Measurements from ENCODE around the gene NTN1. TPM values are rescaled to one million over a fixed set of nuclear protein-coding genes. Genes with fewer than 3 reads are reported as not detected.

The NTN1 gene
- total RNA-seq, 1 donor from 2014 or later: 1.1 TPM

GRCh38 chr17:9266697-9267117 is 245.4 kb downstream of the NTN1 start:
- DNase-seq: no peak
- no peak overlapping the region for H3K4me3 Mint-ChIP-seq
- H3K4me1 Mint-ChIP-seq: no peaks in the 10 kb centered on the region
- H3K9me3 Mint-ChIP-seq: peaks cover 4% of the 10 kb centered on the region
- CTCF ChIA-PET: no interaction called here
- intact Hi-C loops (cut with micrococcal nuclease): no loop called here
- peaks cover 16% of the 10 kb centered on the region for H3K36me3 Mint-ChIP-seq (ENCODE audit: low read depth)
- no peaks in the 10 kb centered on the region for H3K27me3 Mint-ChIP-seq
- no peak overlapping the region for H3K27ac Mint-ChIP-seq
- no peak for ATAC-seq (ENCODE audit: low read depth)
- TF ChIP-seq CTCF (IDR thresholded peaks at IDR 0.05): no peak
- POLR2A ChIA-PET: no interaction called here

GRCh38 chr17:9268546-9268945 is 247.2 kb downstream of the NTN1 start:
- no peaks in the 10 kb centered on the region for H3K4me1 Mint-ChIP-seq
- no peak for TF ChIP-seq CTCF (IDR thresholded peaks at IDR 0.05)
- H3K27me3 Mint-ChIP-seq: no peaks in the 10 kb centered on the region
- intact Hi-C loops (cut with micrococcal nuclease): no loop called here
- CTCF ChIA-PET: no interaction called here
- no peak for ATAC-seq (ENCODE audit: low read depth)
- peaks cover 16% of the 10 kb centered on the region for H3K36me3 Mint-ChIP-seq (ENCODE audit: low read depth)
- DNase-seq: no peak
- no peak overlapping the region for H3K4me3 Mint-ChIP-seq
- H3K9me3 Mint-ChIP-seq: peaks cover 4% of the 10 kb centered on the region
- POLR2A ChIA-PET: no interaction called here
- H3K27ac Mint-ChIP-seq: no peak overlapping the region

- Mint-ChIP-seq H3K4me1 (no peaks in the 10 kb centered on the region), H3K9me3 (no peaks in the 10 kb centered on the region), H3K4me3 (no peak overlapping the region), H3K27ac (no peak overlapping the region), H3K27me3 (no peaks in the 10 kb centered on the region), H3K36me3 (ENCODE audit: low read depth) (peaks cover 8% of the 10 kb centered on the region)
- intact Hi-C loops (cut with micrococcal nuclease): no loop called here
- no peak for DNase-seq
- no peak for ATAC-seq (ENCODE audit: low read depth)
- ChIA-PET POLR2A (no interaction called here), CTCF (interaction anchor here (0.7 kb wide), 1 partner anchor 22 kb away, joined by 3 read pairs; no protein-coding TSS in a partner anchor)
- TF ChIP-seq CTCF (IDR thresholded peaks at IDR 0.05): no peak
Measured at GRCh38 chr17:9269350-9270035, 248.2 kb downstream of the NTN1 start.

GRCh38 chr17:9270921-9271320 is 249.6 kb downstream of the NTN1 start:
- Mint-ChIP-seq H3K9me3 (no peaks in the 10 kb centered on the region), H3K27ac (no peak overlapping the region), H3K36me3 (ENCODE audit: low read depth) (peaks cover 4% of the 10 kb centered on the region), H3K27me3 (no peaks in the 10 kb centered on the region), H3K4me3 (no peak overlapping the region), H3K4me1 (no peaks in the 10 kb centered on the region)
- intact Hi-C loops (cut with micrococcal nuclease): no loop called here
- ATAC-seq (ENCODE audit: low read depth) (no peak), DNase-seq (no peak)
- no peak for TF ChIP-seq CTCF (IDR thresholded peaks at IDR 0.05)
- ChIA-PET CTCF (no interaction called here), POLR2A (no interaction called here)

GRCh38 chr17:9271989-9272388 is 250.7 kb downstream of the NTN1 start:
- no peak for DNase-seq
- no peaks in the 10 kb centered on the region for H3K9me3 Mint-ChIP-seq
- intact Hi-C loops (cut with micrococcal nuclease): no loop called here
- H3K27me3 Mint-ChIP-seq: no peaks in the 10 kb centered on the region
- ATAC-seq (ENCODE audit: low read depth): no peak
- no peak overlapping the region for H3K4me3 Mint-ChIP-seq
- ChIA-PET POLR2A (no interaction called here), CTCF (no interaction called here)
- no peaks in the 10 kb centered on the region for H3K4me1 Mint-ChIP-seq
- no peak for TF ChIP-seq CTCF (IDR thresholded peaks at IDR 0.05)
- no peak overlapping the region for H3K27ac Mint-ChIP-seq
- peaks cover 4% of the 10 kb centered on the region for H3K36me3 Mint-ChIP-seq (ENCODE audit: low read depth)
